ENCODE data around the gene SF3A2.

The SF3A2 gene

DNA sequence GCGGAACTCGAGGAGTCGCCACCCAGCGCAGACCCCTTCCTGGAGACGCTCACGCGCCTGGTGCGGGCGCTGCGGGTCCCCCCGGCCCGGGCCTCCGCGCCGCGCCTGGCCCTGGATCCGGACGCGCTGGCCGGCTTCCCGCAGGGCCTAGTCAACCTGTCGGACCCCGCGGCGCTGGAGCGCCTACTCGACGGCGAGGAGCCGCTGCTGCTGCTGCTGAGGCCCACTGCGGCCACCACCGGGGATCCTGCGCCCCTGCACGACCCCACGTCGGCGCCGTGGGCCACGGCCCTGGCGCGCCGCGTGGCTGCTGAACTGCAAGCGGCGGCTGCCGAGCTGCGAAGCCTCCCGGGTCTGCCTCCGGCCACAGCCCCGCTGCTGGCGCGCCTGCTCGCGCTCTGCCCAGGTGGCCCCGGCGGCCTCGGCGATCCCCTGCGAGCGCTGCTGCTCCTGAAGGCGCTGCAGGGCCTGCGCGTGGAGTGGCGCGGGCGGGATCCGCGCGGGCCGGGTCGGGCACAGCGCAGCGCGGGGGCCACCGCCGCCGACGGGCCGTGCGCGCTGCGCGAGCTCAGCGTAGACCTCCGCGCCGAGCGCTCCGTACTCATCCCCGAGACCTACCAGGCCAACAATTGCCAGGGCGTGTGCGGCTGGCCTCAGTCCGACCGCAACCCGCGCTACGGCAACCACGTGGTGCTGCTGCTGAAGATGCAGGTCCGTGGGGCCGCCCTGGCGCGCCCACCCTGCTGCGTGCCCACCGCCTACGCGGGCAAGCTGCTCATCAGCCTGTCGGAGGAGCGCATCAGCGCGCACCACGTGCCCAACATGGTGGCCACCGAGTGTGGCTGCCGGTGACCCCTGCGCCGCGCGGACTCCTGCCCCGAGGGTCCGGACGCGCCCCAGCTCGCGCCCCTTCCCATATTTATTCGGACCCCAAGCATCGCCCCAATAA lies 14.8 kb downstream of the SF3A2 start:
- in situ Hi-C loops (cut with MboI; ENCODE audit: low pct_unique_long_range_greater_than_20kb, low sequenced_read_pairs, unreplicated experiment), result loop anchor here (25.0 kb wide), 1 partner anchor 361 kb away; no protein-coding TSS in a partner anchor
- TF ChIP-seq, protein P1, sequence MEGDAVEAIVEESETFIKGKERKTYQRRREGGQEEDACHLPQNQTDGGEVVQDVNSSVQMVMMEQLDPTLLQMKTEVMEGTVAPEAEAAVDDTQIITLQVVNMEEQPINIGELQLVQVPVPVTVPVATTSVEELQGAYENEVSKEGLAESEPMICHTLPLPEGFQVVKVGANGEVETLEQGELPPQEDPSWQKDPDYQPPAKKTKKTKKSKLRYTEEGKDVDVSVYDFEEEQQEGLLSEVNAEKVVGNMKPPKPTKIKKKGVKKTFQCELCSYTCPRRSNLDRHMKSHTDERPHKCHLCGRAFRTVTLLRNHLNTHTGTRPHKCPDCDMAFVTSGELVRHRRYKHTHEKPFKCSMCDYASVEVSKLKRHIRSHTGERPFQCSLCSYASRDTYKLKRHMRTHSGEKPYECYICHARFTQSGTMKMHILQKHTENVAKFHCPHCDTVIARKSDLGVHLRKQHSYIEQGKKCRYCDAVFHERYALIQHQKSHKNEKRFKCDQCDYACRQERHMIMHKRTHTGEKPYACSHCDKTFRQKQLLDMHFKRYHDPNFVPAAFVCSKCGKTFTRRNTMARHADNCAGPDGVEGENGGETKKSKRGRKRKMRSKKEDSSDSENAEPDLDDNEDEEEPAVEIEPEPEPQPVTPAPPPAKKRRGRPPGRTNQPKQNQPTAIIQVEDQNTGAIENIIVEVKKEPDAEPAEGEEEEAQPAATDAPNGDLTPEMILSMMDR (IDR thresholded peaks at IDR 0.05; ENCODE audit: extremely low read depth, insufficient read depth, missing control alignments), result no peak
- DNase-seq (ENCODE audit: low spot score), result peak; percentile 73

DNA sequence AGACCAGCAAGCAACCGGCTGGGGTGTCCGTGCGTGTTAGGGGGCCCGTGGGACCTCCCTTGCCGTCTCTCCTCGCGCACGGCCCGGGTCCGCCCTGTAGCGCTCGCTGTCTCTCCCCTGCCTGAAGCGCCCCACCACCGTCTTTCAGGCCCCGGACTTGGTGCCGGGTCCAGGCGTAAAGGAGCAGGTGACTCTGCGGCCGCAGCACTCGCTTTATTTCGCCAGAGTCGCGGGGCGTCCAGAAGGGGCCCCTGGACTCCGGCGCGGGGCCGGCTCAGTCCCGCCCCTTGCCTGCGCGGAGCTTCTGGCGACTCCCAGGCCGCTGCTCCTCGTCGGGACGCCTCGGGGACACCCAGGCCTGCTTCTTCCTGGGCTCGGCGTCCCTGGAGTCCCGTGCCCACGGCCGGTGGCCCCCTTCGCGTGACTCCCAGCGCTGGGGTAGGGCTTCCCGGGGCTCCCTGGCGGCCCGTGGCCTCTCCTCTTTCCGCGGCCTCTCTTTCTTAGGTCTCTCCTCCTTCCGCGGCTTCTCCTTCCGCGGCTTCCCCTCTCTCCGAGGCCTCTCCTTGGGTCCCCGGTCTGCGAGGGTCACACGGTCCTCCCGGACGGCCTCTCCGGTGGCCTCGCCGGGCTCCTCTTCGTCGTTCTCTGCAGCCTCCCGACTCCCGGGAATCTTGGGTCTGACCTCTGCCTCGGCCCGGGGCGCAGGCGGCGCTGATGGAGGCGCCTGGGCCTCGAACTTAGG lies 15.6 kb downstream of the SF3A2 start:
- TF ChIP-seq, protein P1 (IDR thresholded peaks at IDR 0.05; ENCODE audit: extremely low read depth, insufficient read depth, missing control alignments), result no peak
- in situ Hi-C loops (cut with MboI; ENCODE audit: low pct_unique_long_range_greater_than_20kb, low sequenced_read_pairs, unreplicated experiment), result loop anchor here (25.0 kb wide), 1 partner anchor 360 kb away; no protein-coding TSS in a partner anchor
- peak; percentile 59 for DNase-seq (ENCODE audit: low spot score)

DNA sequence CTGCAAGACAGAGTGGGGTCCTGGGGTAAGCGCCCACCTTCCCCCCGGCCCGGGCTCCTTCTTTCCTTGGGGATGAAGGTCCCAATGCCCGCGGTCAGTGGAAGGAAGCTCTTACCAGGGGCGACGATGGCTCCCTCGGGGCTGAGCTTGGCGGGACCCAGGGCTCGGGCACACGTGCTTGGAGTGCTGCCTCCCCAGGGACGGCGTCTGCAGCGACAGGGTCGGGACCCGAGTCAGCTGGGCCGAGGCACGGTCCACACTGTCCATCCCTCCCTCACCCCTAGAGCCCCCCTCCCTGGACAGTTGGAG lies 16.1 kb downstream of the SF3A2 start:
- peak; percentile 50 for DNase-seq (ENCODE audit: low spot score)
- in situ Hi-C loops (cut with MboI; ENCODE audit: low pct_unique_long_range_greater_than_20kb, low sequenced_read_pairs, unreplicated experiment), result loop anchor here (25.0 kb wide), 1 partner anchor 360 kb away; no protein-coding TSS in a partner anchor
- TF ChIP-seq, protein P1 (IDR thresholded peaks at IDR 0.05; ENCODE audit: extremely low read depth, insufficient read depth, missing control alignments), result no peak

DNA sequence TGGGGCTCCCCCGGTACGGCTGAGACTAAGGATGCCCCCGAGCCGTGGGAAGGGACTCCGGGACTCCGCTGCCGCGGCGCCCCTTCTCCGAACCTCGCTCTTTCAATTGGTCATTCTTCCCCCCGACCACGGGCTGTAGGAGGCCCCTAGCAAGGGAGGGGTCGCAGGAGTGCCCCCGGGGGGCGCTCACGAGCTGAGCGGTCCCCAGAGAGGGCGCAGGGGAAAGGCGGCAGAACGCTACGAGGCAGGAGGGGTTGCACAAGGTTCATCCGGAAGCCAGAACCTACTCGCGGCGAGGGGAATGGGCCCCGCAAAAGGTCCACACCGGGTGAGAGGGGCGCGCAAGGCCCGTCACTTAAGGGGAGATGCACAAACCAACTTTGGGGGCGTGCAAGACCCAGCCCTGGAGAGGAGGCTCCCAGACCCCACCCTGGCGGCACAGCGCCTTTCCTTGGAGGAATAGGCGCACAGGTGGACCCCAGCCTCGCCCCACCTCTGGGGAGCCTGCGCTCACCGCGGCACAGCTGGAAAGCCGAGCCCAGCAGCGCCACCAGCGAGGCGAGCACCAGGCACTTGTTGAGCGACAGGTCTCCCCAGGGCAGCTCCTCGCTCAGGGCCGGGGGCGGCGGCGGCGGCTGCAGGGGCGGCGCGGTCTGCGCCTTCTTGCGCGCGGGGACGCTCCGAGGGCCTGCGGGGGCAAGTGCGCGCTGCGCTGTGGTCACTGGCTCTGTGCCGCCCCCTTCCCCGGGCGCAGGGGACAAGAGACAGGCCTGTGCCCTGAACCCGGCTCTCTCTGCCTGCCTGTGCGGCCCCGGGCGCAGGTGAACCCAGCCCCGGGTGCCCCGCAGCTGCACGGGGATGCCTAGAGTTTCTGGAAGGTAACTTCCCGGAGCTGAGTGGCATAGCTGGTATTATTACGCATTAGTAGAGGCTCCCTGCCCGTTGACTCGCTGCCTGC lies 16.8 kb downstream of the SF3A2 start:
- in situ Hi-C loops (cut with MboI; ENCODE audit: low pct_unique_long_range_greater_than_20kb, low sequenced_read_pairs, unreplicated experiment), result loop anchor here (25.0 kb wide), 1 partner anchor 359 kb away; no protein-coding TSS in a partner anchor
- DNase-seq (ENCODE audit: low spot score), result peak; percentile 76
- TF ChIP-seq, protein P1 (IDR thresholded peaks at IDR 0.05; ENCODE audit: extremely low read depth, insufficient read depth, missing control alignments), result peak; percentile 51

DNA sequence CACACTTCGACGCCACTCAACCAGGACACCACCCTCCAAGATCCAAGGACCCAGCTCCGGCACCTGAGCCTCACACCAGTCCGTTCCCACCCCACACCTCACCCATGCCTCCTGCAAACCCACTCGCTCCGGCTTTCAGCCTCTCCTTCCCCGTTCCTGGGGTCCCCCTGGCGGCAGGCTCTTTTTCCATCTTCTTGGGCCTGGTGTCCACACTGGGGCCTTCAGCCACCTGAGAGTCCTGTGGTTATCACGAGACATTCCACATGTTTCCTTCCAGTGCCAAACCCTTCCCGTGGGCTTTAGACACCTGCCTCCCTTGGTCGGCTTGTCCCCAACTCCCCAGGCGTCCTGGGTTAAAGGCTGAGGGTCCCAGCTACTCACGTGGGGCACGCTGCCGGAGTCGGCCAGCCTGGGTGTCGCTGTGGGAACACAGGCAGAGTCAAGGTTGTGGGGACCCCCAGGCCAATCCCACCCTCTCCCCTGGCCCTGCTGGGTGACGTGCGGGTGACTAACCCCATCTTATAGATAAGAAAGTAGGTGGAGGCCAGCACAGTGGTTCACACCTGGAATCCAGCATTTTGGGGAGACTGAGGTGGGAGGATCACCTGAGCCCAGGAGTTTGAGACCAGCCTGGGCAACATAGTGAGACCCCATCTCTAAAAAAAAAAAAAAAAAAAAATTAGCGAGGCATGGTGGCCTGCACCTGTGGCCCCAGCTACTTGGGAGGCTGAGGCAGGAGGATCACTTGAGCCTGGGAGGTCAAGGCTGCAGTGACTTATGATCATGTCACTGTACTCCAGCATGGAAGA lies 17.6 kb downstream of the SF3A2 start:
- no peak for DNase-seq (ENCODE audit: low spot score)
- in situ Hi-C loops (cut with MboI; ENCODE audit: low pct_unique_long_range_greater_than_20kb, low sequenced_read_pairs, unreplicated experiment), result loop anchor here (25.0 kb wide), 1 partner anchor 358 kb away; no protein-coding TSS in a partner anchor
- TF ChIP-seq, protein P1 (IDR thresholded peaks at IDR 0.05; ENCODE audit: extremely low read depth, insufficient read depth, missing control alignments), result no peak
